GM21528 (cell line): ENCODE results near the gene INSR.
"Not testable (repeated sequence)": the region's sequence is repeated elsewhere in the genome, so short reads cannot be mapped to it uniquely, and the experiment has no call there.

Experiments
- ATAC-seq: cut with Tn5 transposase; IDR thresholded peaks from one replicate; pipeline ENCODE4 v1.9.1; 2021; ENCODE audit warnings: mild to moderate bottlenecking, moderate library complexity; ENCODE audit not compliant: unreplicated experiment, low FRiP score

INSR gene

GRCh38 chr19:7226739-7227138 lies 67.5 kb downstream of the INSR start:
- no peak for ATAC-seq

DNA sequence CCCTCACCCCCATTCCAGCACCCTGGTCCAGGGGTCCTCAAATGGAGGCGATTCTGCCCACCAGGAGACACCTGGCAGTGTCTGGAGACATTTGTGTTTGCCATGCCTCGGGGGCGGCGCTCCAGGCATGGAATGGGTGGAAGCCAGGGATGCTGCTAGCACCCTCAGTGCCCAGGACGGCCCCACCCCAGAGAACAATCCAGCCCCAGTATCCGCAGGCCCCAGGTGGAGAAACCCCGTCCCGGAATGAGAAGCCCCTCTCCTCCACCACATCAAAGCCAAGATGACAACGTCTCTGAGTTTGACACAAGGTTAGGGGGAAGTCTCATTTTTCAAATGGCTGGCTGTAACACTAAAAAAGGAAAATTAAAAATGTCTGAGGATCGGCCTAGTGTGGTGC lies 68.5 kb downstream of the INSR start:
- no peak for ATAC-seq

DNA sequence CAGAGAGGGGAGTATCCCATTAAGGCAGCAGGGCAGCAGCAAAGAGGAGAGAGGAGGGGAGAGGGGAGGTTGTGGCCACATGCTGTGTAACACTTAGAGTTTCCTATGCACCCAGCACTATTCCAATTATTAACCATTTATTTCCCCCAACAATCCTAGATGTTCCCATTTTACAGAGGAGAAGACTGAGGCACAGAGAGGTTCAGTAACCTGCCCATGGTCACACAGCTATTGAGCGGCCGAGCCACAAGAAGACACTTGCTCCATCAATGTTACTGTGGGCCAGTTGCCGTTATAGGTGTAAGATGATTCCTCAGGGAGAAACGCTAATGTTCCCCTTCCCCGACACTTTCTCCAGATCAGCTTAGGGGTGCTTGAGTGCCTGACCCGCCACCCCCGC lies 69.2 kb downstream of the INSR start:
- ATAC-seq: no peak

GRCh38 chr19:7224209-7224686 lies 70.0 kb downstream of the INSR start:
- no peak for ATAC-seq

DNA sequence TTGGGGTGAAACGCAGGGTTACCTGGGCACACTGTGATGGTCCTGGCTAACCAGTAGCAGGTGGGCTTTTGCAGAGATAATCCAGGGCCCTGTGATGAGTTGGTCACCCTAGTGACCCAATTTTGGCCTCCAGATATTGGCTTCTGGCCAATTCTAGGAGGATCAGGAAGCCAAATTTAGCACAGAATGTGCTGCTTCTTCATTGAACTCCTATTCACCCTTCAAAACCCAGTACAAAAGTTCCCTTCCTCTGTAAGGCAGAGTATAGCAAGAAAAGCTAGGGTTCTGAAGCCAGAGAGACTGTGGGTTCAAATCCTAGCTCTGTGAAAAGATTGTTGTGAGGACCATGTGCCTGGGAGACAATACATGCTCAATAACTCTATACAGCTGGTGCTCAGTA lies 70.8 kb downstream of the INSR start:
- no peak for ATAC-seq

DNA sequence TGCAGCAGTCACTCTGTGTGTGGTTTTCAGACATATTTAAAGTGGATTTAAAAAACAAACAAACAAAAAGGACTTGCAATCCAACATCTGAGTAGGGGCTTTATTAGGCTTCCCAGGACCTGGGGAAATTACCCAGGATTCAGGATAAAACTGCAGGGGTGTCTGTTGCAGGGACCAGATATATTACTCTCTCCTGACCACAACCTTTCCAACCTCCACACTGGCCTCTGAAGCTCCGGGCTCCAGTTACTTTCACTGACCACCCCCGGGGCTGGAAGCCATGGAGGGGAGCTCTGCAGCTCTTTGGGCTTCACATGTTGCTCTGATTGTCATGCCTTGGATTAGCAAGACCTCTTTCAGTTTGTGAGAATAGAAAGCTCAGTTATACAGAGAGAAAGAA lies 75.2 kb downstream of the INSR start:
- ATAC-seq: no peak

- no peak for ATAC-seq
Observed at GRCh38 chr19:7217861-7218260, 76.4 kb downstream of the INSR start.

DNA sequence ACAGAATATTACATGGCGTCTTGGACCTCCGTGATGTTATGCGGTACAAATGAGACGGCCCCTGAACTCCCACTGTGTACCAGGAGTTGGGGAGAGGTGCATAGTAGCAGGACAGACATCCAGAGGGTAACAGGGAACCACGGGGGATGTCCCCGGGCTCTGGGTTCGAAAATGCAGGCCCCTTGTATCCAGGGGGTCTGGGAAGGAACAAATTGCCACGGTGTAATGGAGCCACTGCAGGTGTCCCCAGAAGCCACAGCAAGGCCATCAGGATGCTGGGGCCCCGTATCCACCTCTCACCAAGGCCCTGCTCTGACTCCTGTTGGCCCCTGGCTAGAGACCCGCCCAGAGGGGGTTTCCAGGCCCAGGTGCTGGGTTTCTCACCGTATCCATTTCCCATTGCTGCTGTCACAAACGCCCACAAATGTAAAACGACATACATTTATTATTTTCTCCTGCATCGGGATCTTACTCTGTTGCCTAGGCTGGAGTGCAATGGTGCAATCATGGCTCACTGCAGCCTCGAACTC lies 77.8 kb downstream of the INSR start:
- no peak for ATAC-seq

GRCh38 chr19:7215176-7215575 lies 79.0 kb downstream of the INSR start:
- no peak for ATAC-seq

GRCh38 chr19:7214324-7215089 lies 79.7 kb downstream of the INSR start:
- no peak for ATAC-seq

DNA sequence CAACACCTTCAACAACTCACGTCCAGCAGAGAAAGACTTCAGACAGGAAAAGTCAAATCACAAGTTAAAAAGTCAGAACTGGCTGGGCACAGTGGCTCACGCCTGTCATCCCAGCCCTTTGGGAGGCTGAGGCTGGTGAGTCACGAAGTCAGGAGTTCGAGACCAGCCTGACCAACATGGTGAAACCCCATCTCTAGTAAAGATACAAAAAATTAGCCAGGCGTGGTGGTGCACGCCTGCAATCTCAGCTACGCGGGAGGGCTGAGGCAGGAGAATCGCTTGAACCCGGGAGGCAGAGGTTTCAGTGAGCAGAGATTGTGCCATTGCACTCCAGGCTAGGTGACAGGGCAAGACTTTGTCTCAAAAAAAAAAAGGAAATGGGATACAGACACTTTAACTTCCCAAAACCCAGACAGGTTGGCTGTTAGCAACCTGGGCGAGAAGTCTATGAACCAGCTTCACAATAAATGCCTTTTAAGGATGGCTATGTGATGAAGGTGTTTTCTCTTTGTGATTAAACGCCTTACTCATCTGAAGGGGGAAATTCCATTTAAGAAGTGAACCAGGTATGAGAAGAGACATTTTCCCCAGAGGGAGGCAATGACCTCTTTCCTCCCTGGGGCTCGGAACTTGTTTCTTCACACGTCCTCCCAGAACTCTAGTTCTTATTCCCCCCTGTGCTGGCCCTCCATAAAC lies 80.4 kb downstream of the INSR start:
- no peak for ATAC-seq

- ATAC-seq: no peak
Observed at GRCh38 chr19:7211191-7211951, 82.8 kb downstream of the INSR start.

GRCh38 chr19:7210359-7210758 lies 83.9 kb downstream of the INSR start:
- ATAC-seq: no peak

GRCh38 chr19:7209597-7210325 lies 84.5 kb downstream of the INSR start:
- ATAC-seq: not testable (repeated sequence)

DNA sequence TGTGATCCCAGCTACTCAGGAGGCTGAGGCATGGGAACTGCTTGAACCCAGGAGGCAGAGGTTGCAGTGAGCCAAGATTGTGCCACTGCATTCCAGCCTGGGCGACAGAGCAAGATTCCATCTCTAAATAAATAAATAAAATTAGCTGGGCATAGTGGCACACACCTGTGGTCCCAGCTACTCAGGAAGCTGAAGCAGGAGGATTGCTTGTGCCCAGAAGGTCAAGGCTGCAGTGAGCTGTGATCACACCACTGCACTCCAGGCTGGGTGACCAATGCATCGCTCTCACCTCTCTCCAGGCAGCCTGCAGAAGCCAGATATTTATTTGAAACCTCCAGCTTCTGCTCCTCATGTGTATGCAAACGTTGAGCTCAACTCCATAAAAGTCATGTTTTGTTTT lies 85.2 kb downstream of the INSR start:
- not testable (repeated sequence) for ATAC-seq

- no peak for ATAC-seq
Observed at GRCh38 chr19:7203332-7203731, 90.9 kb downstream of the INSR start.

DNA sequence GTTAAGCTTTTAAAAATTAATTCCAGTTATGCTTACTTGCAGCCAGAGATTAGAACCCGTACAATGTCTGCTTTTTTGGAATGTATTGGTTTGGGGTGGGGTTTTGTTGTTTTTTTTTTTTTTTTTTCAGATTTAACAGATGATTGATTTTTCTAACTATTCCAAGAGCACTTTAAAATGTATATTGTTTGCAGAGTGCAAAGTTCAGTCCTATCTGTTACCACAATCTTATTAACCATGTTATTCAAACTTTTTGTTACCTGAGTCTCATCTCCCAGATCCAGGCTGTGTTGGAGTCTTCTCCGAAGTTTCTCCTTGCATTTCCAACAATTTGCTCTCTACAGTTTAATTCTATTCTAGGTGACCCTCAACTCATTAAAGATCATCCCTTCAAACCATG lies 91.3 kb downstream of the INSR start:
- no peak for ATAC-seq

DNA sequence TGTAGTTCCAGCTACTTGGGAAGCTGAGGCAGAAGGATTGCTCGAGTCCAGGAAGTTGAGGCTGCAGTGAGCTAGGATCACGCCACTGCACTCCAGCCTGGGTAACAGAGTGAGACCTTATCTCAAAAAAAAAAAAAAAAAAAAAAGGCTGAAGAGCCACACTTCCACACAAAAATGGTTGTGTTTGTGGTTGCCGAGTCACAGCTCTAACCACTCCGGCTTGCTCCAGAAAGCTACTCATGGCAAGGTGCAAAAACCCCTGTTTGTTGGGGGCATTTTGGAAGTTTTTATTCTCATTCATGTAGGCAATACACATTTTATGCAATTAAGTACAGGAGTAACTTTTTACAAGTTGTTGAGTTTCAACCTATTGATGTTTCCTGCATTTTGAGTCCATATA lies 93.5 kb downstream of the INSR start:
- no peak for ATAC-seq

DNA sequence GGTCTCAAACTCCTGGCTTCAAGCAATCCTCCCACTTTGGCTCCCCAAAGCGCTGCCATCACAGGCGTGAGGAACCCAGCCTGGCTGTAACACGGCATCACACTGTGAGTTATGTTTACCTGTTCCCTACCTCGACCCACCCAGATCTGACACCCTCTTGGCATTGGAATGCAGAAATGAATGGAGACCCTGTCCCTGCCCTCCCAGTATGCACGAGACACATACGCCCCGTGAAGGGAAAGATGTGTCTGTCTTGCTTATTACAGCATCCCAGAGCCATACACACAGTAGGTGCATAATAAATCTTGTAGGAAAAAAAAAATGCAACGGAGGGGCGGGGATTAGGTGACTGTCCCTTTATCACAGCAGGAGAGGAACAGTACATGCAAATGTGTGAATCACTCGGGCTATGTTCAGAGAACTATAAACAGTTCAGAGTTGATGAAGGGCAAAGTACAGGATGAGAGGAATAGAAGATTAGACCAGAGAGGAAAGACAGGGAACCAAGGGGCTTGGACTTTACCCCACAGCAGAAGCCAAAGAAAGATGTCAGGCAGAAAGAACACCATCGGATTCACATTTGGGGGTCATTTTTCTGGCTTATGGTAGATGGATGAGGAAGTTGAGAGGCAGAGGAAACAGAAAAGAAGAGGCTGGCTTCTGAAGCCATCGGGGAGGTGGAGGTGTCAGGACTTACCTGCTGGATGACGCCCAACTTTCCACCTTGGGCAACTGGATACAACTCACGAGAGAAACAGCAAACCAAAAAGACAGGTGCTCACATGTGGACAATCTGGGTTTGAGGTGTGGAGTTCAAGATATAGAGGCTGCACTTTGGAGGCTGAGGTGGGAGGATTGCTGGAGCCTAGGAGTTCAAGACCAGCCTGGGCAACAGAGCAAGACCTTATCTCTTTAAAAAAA lies 94.3 kb downstream of the INSR start:
- no peak for ATAC-seq
